WTC11 (cell line): Measurements from ENCODE around the gene BSN. TPM values are rescaled to one million over a fixed set of nuclear protein-coding genes. Genes with fewer than 3 reads are reported as not detected.

Source experiments
- ATAC-seq: fragments of 200-7000 bp; cut with Tn5 transposase; 2 replicates; pipeline ENCODE4 v1.10.0; 2021; ENCODE audit warnings: mild to moderate bottlenecking, moderate library complexity
- CTCF ChIA-PET: fragments of 300-600 bp; sonication (Branson Sonifier 250); formaldehyde crosslinking; loops from one replicate; lab custom pipeline; 2021; ENCODE audit warnings: antibody characterized with exemption; lab: Charles Lee
- POLR2A ChIA-PET: fragments of 350-600 bp; sonication (Branson Sonifier 250); formaldehyde crosslinking; loops from one replicate; lab custom pipeline; 2021; ENCODE audit warnings: antibody characterized with exemption; lab: Charles Lee
- DNase-seq: peaks from one replicate; pipeline ENCODE4 v3.0.0; 2021; ENCODE audit warnings: low spot score
- H3K27ac Mint-ChIP-seq: 2 replicates; pipeline ENCODE4 v1.8.0; 2021; ENCODE audit warnings: mixed read lengths
- H3K27me3 Mint-ChIP-seq: 2 replicates; pipeline ENCODE4 v1.8.0; 2021; ENCODE audit warnings: low read depth, mild to moderate bottlenecking, moderate library complexity, mixed read lengths
- H3K36me3 Mint-ChIP-seq: 2 replicates; pipeline ENCODE4 v1.8.0; 2021; ENCODE audit warnings: mixed read lengths
- H3K4me1 Mint-ChIP-seq: 2 replicates; pipeline ENCODE4 v1.8.0; 2022; ENCODE audit warnings: mixed read lengths
- H3K4me3 Mint-ChIP-seq: 2 replicates; pipeline ENCODE4 v1.8.0; 2021; ENCODE audit warnings: mild to moderate bottlenecking, moderate library complexity, mixed read lengths
- H3K9me3 Mint-ChIP-seq: 2 replicates; pipeline ENCODE4 v1.8.0; 2021; ENCODE audit warnings: mixed read lengths
- ATF1 ChIP-seq: sonication (generic); formaldehyde crosslinking; IDR thresholded peaks from 2 replicates; pipeline ENCODE4 v1.8.1; 2023; ENCODE audit warnings: mild to moderate bottlenecking, moderate library complexity, missing genetic modification reagents
- FOXJ3 ChIP-seq: sonication (generic); formaldehyde crosslinking; IDR thresholded peaks from 2 replicates; pipeline ENCODE4 v1.9.0; 2021; ENCODE audit warnings: missing genetic modification reagents, mild to moderate bottlenecking, borderline replicate concordance
- FOXK1 ChIP-seq: sonication (generic); formaldehyde crosslinking; IDR thresholded peaks from 2 replicates; pipeline ENCODE4 v1.8.0; 2022; ENCODE audit warnings: mild to moderate bottlenecking, moderate library complexity, missing genetic modification reagents
- FOXP1 ChIP-seq: sonication (generic); formaldehyde crosslinking; IDR thresholded peaks from 2 replicates; pipeline ENCODE4 v1.8.0; 2022; ENCODE audit warnings: missing genetic modification reagents, mild to moderate bottlenecking, moderate library complexity, borderline replicate concordance
- HMGA2 ChIP-seq: fragments of 250-450 bp; sonication (Bioruptor Pico); IDR thresholded peaks from 2 replicates; pipeline ENCODE4 v1.4.0; 2021; ENCODE audit warnings: mild to moderate bottlenecking, moderate library complexity
- KAT7 ChIP-seq: sonication (generic); formaldehyde crosslinking; IDR thresholded peaks from 2 replicates; pipeline ENCODE4 v1.8.1; 2023; ENCODE audit warnings: missing genetic modification reagents, mild to moderate bottlenecking, borderline replicate concordance
- MYBL2 ChIP-seq: sonication (generic); formaldehyde crosslinking; IDR thresholded peaks from 2 replicates; pipeline ENCODE4 v1.8.1; 2023; ENCODE audit warnings: mild to moderate bottlenecking, moderate library complexity, missing genetic modification reagents
- NR1H2 ChIP-seq: sonication (generic); formaldehyde crosslinking; IDR thresholded peaks from 2 replicates; pipeline ENCODE4 v1.9.0; 2021; ENCODE audit warnings: mild to moderate bottlenecking, moderate library complexity, missing genetic modification reagents
- SMAD4 ChIP-seq: sonication (generic); formaldehyde crosslinking; IDR thresholded peaks from 2 replicates; pipeline ENCODE4 v1.8.0; 2022; ENCODE audit warnings: mild to moderate bottlenecking, missing genetic modification reagents
- SP1 ChIP-seq: sonication (generic); formaldehyde crosslinking; conservative IDR thresholded peaks from 2 replicates; pipeline ENCODE4 v1.8.1; 2022; ENCODE audit warnings: missing genetic modification reagents
- TEAD1 ChIP-seq: sonication (generic); formaldehyde crosslinking; IDR thresholded peaks from 2 replicates; pipeline ENCODE4 v1.8.0; 2022; ENCODE audit warnings: mild to moderate bottlenecking, missing genetic modification reagents
- TEAD4 ChIP-seq: sonication (generic); formaldehyde crosslinking; IDR thresholded peaks from 2 replicates; pipeline ENCODE4 v1.8.0; 2022; ENCODE audit warnings: mild to moderate bottlenecking, missing genetic modification reagents
- ZNF121 ChIP-seq: sonication (generic); formaldehyde crosslinking; IDR thresholded peaks from 2 replicates; pipeline ENCODE4 v1.8.0; 2023; ENCODE audit warnings: missing genetic modification reagents
- ZNF138 ChIP-seq: sonication (generic); formaldehyde crosslinking; conservative IDR thresholded peaks from 2 replicates; pipeline ENCODE4 v1.8.1; 2022; ENCODE audit warnings: mild to moderate bottlenecking, moderate library complexity, missing genetic modification reagents
- ZNF232 ChIP-seq: sonication (generic); formaldehyde crosslinking; IDR thresholded peaks from 2 replicates; pipeline ENCODE4 v1.8.0; 2022; ENCODE audit warnings: mild to moderate bottlenecking, missing genetic modification reagents
- ZNF317 ChIP-seq: sonication (generic); formaldehyde crosslinking; IDR thresholded peaks from 2 replicates; pipeline ENCODE4 v1.8.1; 2023; ENCODE audit warnings: low read depth, mild to moderate bottlenecking, moderate library complexity, missing genetic modification reagents, borderline replicate concordance
- total RNA-seq: library from RNA; stranded (reverse); gene quantifications from 3 replicates; pipeline ENCODE4 v1.2.3, GENCODE V29; 2021
- TF ChIP-seq, protein P1 (sequence below): sonication (generic); formaldehyde crosslinking; IDR thresholded peaks from 2 replicates; pipeline ENCODE4 v1.8.1; 2023; ENCODE audit warnings: mild to moderate bottlenecking, moderate library complexity, missing genetic modification reagents
- TF ChIP-seq, protein P2 (sequence below): sonication (generic); formaldehyde crosslinking; conservative IDR thresholded peaks from 2 replicates; pipeline ENCODE4 v1.8.1; 2023; ENCODE audit warnings: mild to moderate bottlenecking, low read depth, missing genetic modification reagents, moderate library complexity
- TF ChIP-seq, protein P3 (sequence below): fragments of 250-450 bp; sonication (Bioruptor Pico); IDR thresholded peaks from 2 replicates; pipeline ENCODE4 v1.8.0; 2021; ENCODE audit warnings: mild to moderate bottlenecking
- TF ChIP-seq, protein P4 (sequence below): fragments of 250-450 bp; sonication (Bioruptor Pico); IDR thresholded peaks from 2 replicates; pipeline ENCODE4 v1.9.0; 2021; ENCODE audit warnings: mild to moderate bottlenecking
- TF ChIP-seq, protein P5 (sequence below): sonication (generic); formaldehyde crosslinking; IDR thresholded peaks from 2 replicates; pipeline ENCODE4 v1.8.0; 2022; ENCODE audit warnings: mild to moderate bottlenecking, missing genetic modification reagents
- TF ChIP-seq, protein P6 (sequence below): sonication (generic); formaldehyde crosslinking; IDR thresholded peaks from 2 replicates; pipeline ENCODE4 v1.8.1; 2022; ENCODE audit warnings: low read depth, mild to moderate bottlenecking, moderate library complexity, missing genetic modification reagents, borderline replicate concordance

The BSN gene
- total RNA-seq, 1 experiment from 2014 or later = 2.8 TPM

DNA sequence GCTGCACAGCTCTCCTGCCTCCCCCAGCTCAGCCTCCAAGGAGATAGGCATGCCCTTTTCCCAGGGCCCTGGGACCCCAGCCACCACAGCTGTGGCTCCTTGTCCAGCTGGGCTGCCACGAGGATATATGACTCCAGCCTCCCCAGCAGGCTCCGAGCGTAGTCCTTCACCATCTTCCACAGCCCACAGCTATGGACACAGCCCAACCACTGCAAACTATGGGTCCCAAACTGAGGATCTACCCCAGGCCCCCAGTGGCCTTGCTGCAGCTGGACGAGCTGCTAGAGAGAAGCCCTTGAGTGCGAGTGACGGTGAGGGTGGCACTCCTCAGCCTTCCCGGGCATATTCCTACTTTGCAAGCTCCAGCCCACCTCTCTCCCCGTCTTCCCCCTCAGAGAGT is 99.3 kb downstream of the BSN start:
- no peak for TF ChIP-seq KAT7 (CRISPR knock-in tag)
- TF ChIP-seq SP1 (CRISPR knock-in tag) = no peak
- TF ChIP-seq, protein P1, sequence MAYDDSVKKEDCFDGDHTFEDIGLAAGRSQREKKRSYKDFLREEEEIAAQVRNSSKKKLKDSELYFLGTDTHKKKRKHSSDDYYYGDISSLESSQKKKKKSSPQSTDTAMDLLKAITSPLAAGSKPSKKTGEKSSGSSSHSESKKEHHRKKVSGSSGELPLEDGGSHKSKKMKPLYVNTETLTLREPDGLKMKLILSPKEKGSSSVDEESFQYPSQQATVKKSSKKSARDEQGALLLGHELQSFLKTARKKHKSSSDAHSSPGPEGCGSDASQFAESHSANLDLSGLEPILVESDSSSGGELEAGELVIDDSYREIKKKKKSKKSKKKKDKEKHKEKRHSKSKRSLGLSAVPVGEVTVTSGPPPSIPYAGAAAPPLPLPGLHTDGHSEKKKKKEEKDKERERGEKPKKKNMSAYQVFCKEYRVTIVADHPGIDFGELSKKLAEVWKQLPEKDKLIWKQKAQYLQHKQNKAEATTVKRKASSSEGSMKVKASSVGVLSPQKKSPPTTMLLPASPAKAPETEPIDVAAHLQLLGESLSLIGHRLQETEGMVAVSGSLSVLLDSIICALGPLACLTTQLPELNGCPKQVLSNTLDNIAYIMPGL (CRISPR knock-in tag) = no peak
- TF ChIP-seq, protein P2, sequence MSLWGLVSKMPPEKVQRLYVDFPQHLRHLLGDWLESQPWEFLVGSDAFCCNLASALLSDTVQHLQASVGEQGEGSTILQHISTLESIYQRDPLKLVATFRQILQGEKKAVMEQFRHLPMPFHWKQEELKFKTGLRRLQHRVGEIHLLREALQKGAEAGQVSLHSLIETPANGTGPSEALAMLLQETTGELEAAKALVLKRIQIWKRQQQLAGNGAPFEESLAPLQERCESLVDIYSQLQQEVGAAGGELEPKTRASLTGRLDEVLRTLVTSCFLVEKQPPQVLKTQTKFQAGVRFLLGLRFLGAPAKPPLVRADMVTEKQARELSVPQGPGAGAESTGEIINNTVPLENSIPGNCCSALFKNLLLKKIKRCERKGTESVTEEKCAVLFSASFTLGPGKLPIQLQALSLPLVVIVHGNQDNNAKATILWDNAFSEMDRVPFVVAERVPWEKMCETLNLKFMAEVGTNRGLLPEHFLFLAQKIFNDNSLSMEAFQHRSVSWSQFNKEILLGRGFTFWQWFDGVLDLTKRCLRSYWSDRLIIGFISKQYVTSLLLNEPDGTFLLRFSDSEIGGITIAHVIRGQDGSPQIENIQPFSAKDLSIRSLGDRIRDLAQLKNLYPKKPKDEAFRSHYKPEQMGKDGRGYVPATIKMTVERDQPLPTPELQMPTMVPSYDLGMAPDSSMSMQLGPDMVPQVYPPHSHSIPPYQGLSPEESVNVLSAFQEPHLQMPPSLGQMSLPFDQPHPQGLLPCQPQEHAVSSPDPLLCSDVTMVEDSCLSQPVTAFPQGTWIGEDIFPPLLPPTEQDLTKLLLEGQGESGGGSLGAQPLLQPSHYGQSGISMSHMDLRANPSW = no peak
- no peak for TF ChIP-seq MYBL2 (CRISPR knock-in tag)
- TF ChIP-seq TEAD4 (CRISPR knock-in tag) = no peak
- TF ChIP-seq ZNF317 = no peak
- no peak for TF ChIP-seq ZNF121
- TF ChIP-seq ATF1 = no peak
- TF ChIP-seq ZNF138 = no peak
- H3K27ac Mint-ChIP-seq = peak overlapping the region; percentile 49; the same call in 1 of the 2 replicates
- no peaks in the 10 kb centered on the region for H3K9me3 Mint-ChIP-seq
- H3K4me1 Mint-ChIP-seq = no peaks in the 10 kb centered on the region
- no peaks in the 10 kb centered on the region for H3K36me3 Mint-ChIP-seq
- ChIA-PET CTCF (interaction anchor here (1.5 to 2.2 kb wide), 2 partner anchors 91 to 114 kb away, joined by 4 to 8 read pairs; no protein-coding TSS in a partner anchor), POLR2A (no interaction called here)
- no peak for ATAC-seq
- DNase-seq = no peak
- H3K4me3 Mint-ChIP-seq = no peak overlapping the region
- H3K27me3 Mint-ChIP-seq = no peaks in the 10 kb centered on the region

DNA sequence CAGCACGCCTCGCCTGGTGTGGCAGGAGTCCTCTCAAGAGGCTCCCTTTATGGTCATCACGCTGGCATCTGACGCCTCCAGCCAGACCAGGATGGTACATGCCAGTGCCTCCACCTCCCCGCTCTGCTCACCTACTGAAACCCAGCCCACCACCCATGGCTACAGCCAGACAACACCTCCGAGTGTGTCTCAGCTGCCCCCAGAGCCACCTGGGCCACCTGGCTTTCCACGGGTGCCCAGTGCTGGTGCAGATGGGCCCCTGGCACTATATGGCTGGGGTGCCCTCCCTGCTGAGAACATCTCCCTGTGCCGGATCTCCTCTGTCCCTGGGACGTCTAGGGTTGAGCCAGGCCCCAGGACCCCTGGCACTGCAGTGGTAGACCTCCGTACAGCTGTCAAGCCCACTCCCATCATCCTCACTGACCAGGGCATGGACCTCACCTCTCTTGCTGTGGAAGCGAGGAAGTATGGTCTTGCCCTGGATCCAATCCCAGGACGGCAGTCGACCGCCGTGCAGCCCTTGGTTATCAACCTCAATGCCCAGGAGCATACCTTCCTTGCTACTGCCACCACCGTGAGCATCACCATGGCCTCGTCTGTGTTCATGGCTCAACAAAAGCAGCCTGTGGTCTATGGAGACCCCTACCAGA is 100.0 kb downstream of the BSN start:
- ATAC-seq = no peak
- POLR2A ChIA-PET = interaction anchor here (0.5 kb wide), 1 partner anchor 298 kb away, joined by 5 read pairs; no protein-coding TSS in a partner anchor

DNA sequence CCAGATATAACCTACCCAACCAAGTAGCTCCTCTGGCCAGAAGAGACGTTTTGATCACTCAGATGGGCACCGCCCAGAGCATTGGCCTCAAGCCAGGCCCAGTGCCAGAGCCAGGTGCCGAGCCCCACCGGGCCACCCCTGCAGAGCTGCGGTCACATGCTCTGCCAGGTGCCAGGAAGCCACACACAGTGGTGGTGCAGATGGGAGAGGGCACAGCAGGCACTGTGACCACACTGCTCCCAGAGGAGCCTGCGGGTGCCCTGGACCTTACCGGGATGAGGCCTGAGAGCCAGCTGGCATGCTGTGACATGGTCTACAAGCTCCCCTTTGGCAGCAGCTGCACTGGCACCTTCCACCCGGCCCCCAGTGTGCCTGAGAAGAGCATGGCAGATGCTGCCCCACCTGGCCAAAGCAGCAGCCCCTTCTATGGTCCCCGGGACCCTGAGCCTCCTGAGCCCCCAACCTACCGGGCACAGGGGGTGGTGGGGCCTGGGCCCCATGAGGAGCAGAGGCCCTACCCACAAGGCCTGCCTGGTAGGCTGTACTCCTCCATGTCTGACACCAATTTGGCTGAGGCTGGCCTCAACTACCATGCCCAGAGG is 100.8 kb downstream of the BSN start:
- no peak for DNase-seq
- H3K4me3 Mint-ChIP-seq = no peak overlapping the region
- POLR2A ChIA-PET = interaction anchor here (0.5 kb wide), 1 partner anchor 298 kb away, joined by 5 read pairs; no protein-coding TSS in a partner anchor
- CTCF ChIA-PET = interaction anchor here (2.2 to 3.5 kb wide), 2 partner anchors 16 to 115 kb away, joined by 8 to 19 read pairs; no protein-coding TSS in a partner anchor
- no peaks in the 10 kb centered on the region for H3K4me1 Mint-ChIP-seq
- ATAC-seq = no peak
- H3K27ac Mint-ChIP-seq = no peak overlapping the region
- no peaks in the 10 kb centered on the region for H3K9me3 Mint-ChIP-seq
- H3K36me3 Mint-ChIP-seq = no peaks in the 10 kb centered on the region
- no peaks in the 10 kb centered on the region for H3K27me3 Mint-ChIP-seq
- TF ChIP-seq, protein P3, sequence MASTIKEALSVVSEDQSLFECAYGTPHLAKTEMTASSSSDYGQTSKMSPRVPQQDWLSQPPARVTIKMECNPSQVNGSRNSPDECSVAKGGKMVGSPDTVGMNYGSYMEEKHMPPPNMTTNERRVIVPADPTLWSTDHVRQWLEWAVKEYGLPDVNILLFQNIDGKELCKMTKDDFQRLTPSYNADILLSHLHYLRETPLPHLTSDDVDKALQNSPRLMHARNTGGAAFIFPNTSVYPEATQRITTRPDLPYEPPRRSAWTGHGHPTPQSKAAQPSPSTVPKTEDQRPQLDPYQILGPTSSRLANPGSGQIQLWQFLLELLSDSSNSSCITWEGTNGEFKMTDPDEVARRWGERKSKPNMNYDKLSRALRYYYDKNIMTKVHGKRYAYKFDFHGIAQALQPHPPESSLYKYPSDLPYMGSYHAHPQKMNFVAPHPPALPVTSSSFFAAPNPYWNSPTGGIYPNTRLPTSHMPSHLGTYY (CRISPR knock-in tag) = no peak
- TF ChIP-seq, protein P4, sequence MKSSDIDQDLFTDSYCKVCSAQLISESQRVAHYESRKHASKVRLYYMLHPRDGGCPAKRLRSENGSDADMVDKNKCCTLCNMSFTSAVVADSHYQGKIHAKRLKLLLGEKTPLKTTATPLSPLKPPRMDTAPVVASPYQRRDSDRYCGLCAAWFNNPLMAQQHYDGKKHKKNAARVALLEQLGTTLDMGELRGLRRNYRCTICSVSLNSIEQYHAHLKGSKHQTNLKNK (CRISPR knock-in tag) = no peak
- no peak for TF ChIP-seq ATF1
- TF ChIP-seq NR1H2 (CRISPR knock-in tag) = no peak
- TF ChIP-seq FOXJ3 = no peak
- TF ChIP-seq, protein P5, sequence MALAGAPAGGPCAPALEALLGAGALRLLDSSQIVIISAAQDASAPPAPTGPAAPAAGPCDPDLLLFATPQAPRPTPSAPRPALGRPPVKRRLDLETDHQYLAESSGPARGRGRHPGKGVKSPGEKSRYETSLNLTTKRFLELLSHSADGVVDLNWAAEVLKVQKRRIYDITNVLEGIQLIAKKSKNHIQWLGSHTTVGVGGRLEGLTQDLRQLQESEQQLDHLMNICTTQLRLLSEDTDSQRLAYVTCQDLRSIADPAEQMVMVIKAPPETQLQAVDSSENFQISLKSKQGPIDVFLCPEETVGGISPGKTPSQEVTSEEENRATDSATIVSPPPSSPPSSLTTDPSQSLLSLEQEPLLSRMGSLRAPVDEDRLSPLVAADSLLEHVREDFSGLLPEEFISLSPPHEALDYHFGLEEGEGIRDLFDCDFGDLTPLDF (CRISPR knock-in tag) = no peak
- no peak for TF ChIP-seq FOXK1
- TF ChIP-seq ZNF232 (CRISPR knock-in tag) = no peak
- no peak for TF ChIP-seq HMGA2
- no peak for TF ChIP-seq FOXP1 (CRISPR knock-in tag)

More for the DNA sequence above, 100.0 kb downstream of the BSN start:
- Mint-ChIP-seq H3K27ac (no peak overlapping the region), H3K36me3 (no peaks in the 10 kb centered on the region), H3K27me3 (no peaks in the 10 kb centered on the region), H3K9me3 (no peaks in the 10 kb centered on the region), H3K4me3 (no peak overlapping the region), H3K4me1 (no peaks in the 10 kb centered on the region)
- CTCF ChIA-PET = interaction anchor here (2.2 kb wide), 1 partner anchor 114 kb away, joined by 8 read pairs; no protein-coding TSS in a partner anchor
- no peak for TF ChIP-seq SMAD4 (CRISPR knock-in tag)
- TF ChIP-seq, protein P6, sequence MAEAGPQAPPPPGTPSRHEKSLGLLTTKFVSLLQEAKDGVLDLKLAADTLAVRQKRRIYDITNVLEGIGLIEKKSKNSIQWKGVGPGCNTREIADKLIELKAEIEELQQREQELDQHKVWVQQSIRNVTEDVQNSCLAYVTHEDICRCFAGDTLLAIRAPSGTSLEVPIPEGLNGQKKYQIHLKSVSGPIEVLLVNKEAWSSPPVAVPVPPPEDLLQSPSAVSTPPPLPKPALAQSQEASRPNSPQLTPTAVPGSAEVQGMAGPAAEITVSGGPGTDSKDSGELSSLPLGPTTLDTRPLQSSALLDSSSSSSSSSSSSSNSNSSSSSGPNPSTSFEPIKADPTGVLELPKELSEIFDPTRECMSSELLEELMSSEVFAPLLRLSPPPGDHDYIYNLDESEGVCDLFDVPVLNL (CRISPR knock-in tag) = no peak
- no peak for TF ChIP-seq TEAD1 (CRISPR knock-in tag)
- no peak for DNase-seq
